GM23338 (cell line): ENCODE data around the gene ANAPC7. TPM values are rescaled to one million over a fixed set of nuclear protein-coding genes. Genes with fewer than 3 reads are reported as not detected.
"Not testable (repeated sequence)": the region's sequence is repeated elsewhere in the genome, so short reads cannot be mapped to it uniquely, and the experiment has no call there.

ENCODE experiments used
- ATAC-seq: fragments of 200-7000 bp; cut with Tn5 transposase; 3 replicates; pipeline ENCODE4 v1.9.1; 2020
- DNase-seq: peaks from one replicate; pipeline ENCODE4 v3.0.0-alpha.2; 2015; ENCODE audit warnings: low spot score
- H2AFZ ChIP-seq: fragments of 200-600 bp; sonication (generic); 2 replicates; pipeline ENCODE4 v1.8.0; 2016; ENCODE audit warnings: antibody characterized with exemption, mild to moderate bottlenecking, moderate library complexity
- H3F3A ChIP-seq: fragments of 200-600 bp; sonication (generic); replicated peaks from 2 replicates; pipeline ENCODE4 v1.8.0; 2017; ENCODE audit warnings: antibody characterized with exemption, mixed run types, low read depth
- H3K27ac ChIP-seq: fragments of 200-600 bp; sonication (generic); 2 replicates; pipeline ENCODE4 v1.6.1; 2016; ENCODE audit warnings: low read depth
- H3K27me3 ChIP-seq: fragments of 200-600 bp; sonication (generic); 2 replicates; pipeline ENCODE4 v1.8.0; 2016; ENCODE audit warnings: mild to moderate bottlenecking, mixed run types, moderate library complexity; ENCODE audit not compliant: insufficient read depth
- H3K36me3 ChIP-seq: fragments of 200-600 bp; sonication (generic); 2 replicates; pipeline ENCODE4 v1.8.0; 2016; ENCODE audit warnings: mild to moderate bottlenecking; ENCODE audit not compliant: insufficient read depth
- H3K4me1 ChIP-seq: fragments of 200-600 bp; sonication (generic); 2 replicates; pipeline ENCODE4 v1.8.0; 2016; ENCODE audit warnings: mild to moderate bottlenecking, moderate library complexity; ENCODE audit not compliant: insufficient read depth
- H3K4me2 ChIP-seq: fragments of 200-600 bp; sonication (generic); 2 replicates; pipeline ENCODE4 v1.7.1; 2017; ENCODE audit warnings: mixed run types
- H3K4me3 ChIP-seq: fragments of 200-600 bp; sonication (generic); 2 replicates; pipeline ENCODE4 v1.6.1; 2016; ENCODE audit warnings: mixed run types
- H3K79me2 ChIP-seq: fragments of 200-600 bp; sonication (generic); replicated peaks from 2 replicates; pipeline ENCODE4 v1.8.0; 2017; ENCODE audit warnings: mild to moderate bottlenecking; ENCODE audit not compliant: insufficient read depth
- H3K9me2 ChIP-seq: fragments of 200-600 bp; sonication (generic); 2 replicates; pipeline ENCODE4 v1.8.0; 2017; ENCODE audit not compliant: insufficient read depth
- H4K20me1 ChIP-seq: fragments of 200-600 bp; sonication (generic); replicated peaks from 2 replicates; pipeline ENCODE4 v1.8.0; 2017; ENCODE audit warnings: mild to moderate bottlenecking; ENCODE audit not compliant: insufficient read depth
- H3K27ac Mint-ChIP-seq: 2 replicates; pipeline ENCODE4 v1.8.0; 2020; ENCODE audit warnings: inconsistent platforms, mild to moderate bottlenecking, moderate library complexity, mixed read lengths
- H3K27me3 Mint-ChIP-seq: 3 replicates; pipeline ENCODE4 v1.8.0; 2022; ENCODE audit warnings: low read depth, mild to moderate bottlenecking, moderate library complexity, mixed read lengths, inconsistent platforms; ENCODE audit not compliant: insufficient read depth, poor library complexity
- H3K36me3 Mint-ChIP-seq: 3 replicates; pipeline ENCODE4 v1.8.0; 2021; ENCODE audit warnings: low read depth, mild to moderate bottlenecking, inconsistent platforms, moderate library complexity, mixed read lengths
- H3K4me1 Mint-ChIP-seq: 3 replicates; pipeline ENCODE4 v1.8.0; 2020; ENCODE audit warnings: mild to moderate bottlenecking, inconsistent platforms, mixed read lengths
- H3K4me3 Mint-ChIP-seq: 3 replicates; pipeline ENCODE4 v1.8.0; 2021; ENCODE audit warnings: moderate library complexity, mild to moderate bottlenecking, inconsistent platforms, mixed read lengths
- H3K9me3 Mint-ChIP-seq: 3 replicates; pipeline ENCODE4 v1.8.0; 2020; ENCODE audit warnings: moderate library complexity, mild to moderate bottlenecking, inconsistent platforms, mixed read lengths
- CREB1 ChIP-seq: fragments of 250-450 bp; sonication (Bioruptor Pico); IDR thresholded peaks from 2 replicates; pipeline ENCODE4 v1.5.0; 2020; ENCODE audit warnings: low read depth, mild to moderate bottlenecking, moderate library complexity
- EZH2 ChIP-seq: fragments of 200-600 bp; sonication (generic); IDR thresholded peaks from one replicate; pipeline ENCODE4 v1.8.0; 2017; ENCODE audit warnings: antibody characterized with exemption, mild to moderate bottlenecking, low read depth; ENCODE audit not compliant: unreplicated experiment
- EZH2phosphoT487 ChIP-seq: fragments of 200-600 bp; sonication (generic); IDR thresholded peaks from one replicate; pipeline ENCODE4 v1.8.1; 2018; ENCODE audit warnings: antibody characterized with exemption; ENCODE audit not compliant: unreplicated experiment
- JUNB ChIP-seq: IDR thresholded peaks from one replicate; pipeline ENCODE4 v1.6.1; 2016; ENCODE audit warnings: antibody characterized with exemption; ENCODE audit not compliant: unreplicated experiment
- NANOG ChIP-seq: IDR thresholded peaks from 2 replicates; pipeline ENCODE4 v1.6.1; 2016; ENCODE audit warnings: antibody characterized with exemption, borderline replicate concordance
- POLR2AphosphoS5 ChIP-seq: IDR thresholded peaks from 2 replicates; pipeline ENCODE4 v1.6.1; 2016; ENCODE audit warnings: antibody characterized with exemption, low read depth
- ZNF114 ChIP-seq: fragments of 250-450 bp; sonication (Bioruptor Pico); IDR thresholded peaks from 2 replicates; pipeline ENCODE4 v1.5.0; 2020; ENCODE audit warnings: mild to moderate bottlenecking, moderate library complexity
- ZNF331 ChIP-seq: fragments of 250-450 bp; sonication (Bioruptor Pico); IDR thresholded peaks from 2 replicates; pipeline ENCODE4 v1.5.0; 2020; ENCODE audit warnings: low read depth, mild to moderate bottlenecking, moderate library complexity
- polyA plus RNA-seq: library from polyadenylated mRNA; unstranded; fragments of >200 nt; fragmentation: Nextera tagmentation; extraction: Ambion mirVana; gene quantifications from 2 replicates; pipeline ENCODE4 v1.2.1, GENCODE V29; 2016
- total RNA-seq: library from RNA; depleted of rRNA; stranded (reverse); fragments of >200 nt; shearing (Covaris generic); gene quantifications from 2 replicates; pipeline ENCODE4 v1.2.3, GENCODE V29; 2014
- TF ChIP-seq, protein P1 (sequence below), 2 experiments: fragments of 200-600 bp in 1 of 2; sonication (generic) in 1 of 2; conservative IDR thresholded peaks; 2 replicates each; pipeline versions ENCODE4 v1.5.1 to v1.6.1; 2016 to 2017; ENCODE audit warnings: antibody characterized with exemption in 2 of 2, low read depth in 2 of 2, mild to moderate bottlenecking in 2 of 2, moderate library complexity in 1 of 2
- TF ChIP-seq, protein P2 (sequence below): IDR thresholded peaks from one replicate; pipeline ENCODE4 v1.6.1; 2018; ENCODE audit warnings: antibody characterized with exemption; ENCODE audit not compliant: unreplicated experiment

ANAPC7 gene
- total and polyA plus RNA-seq, 2 experiments from 2014 or later = 71.0 to 99.3 TPM

DNA sequence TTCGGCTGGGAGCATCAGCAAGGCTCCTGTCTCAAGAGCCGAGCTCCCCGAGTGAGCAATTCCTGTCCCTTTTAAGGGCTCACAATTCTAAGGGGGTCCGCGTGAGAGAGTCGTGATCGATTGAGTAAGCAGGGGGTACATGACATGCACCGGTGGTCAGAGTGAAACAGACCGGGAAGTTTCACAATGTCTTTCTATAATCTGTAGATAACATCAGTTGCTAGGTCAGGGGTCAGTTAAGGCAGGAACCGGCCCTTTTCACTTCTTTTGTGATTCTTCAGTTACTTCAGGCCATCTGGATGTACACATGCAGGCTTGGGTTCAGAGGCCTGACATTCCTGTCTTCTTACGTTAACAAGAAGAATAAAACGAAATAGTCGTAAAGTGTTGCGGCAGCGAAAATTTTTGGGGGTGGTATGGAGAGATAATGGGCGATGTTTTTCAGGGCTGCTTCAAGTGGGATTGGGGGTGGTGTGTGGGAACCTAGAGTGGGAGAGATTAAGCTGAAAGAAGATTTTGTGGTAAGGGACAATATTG is 1.7 kb upstream of the ANAPC7 start:
- ATAC-seq, H3F3A ChIP-seq, H3K4me3 ChIP-seq, H3K4me1 ChIP-seq, H3K27me3 Mint-ChIP-seq, H3K9me3 Mint-ChIP-seq, H3K27ac Mint-ChIP-seq, H3K4me2 ChIP-seq, H3K9me2 ChIP-seq, H3K4me3 Mint-ChIP-seq, H3K4me1 Mint-ChIP-seq, DNase-seq, H3K27me3 ChIP-seq: not testable (repeated sequence)
- Histone ChIP-seq H4K20me1 (peaks cover 16% of the 10 kb centered on the region), H3K36me3 (peaks cover 12% of the 10 kb centered on the region), H2AFZ (peak overlapping the region; percentile 81), H3K27ac (0 out of 2 replicates have a peak overlapping the region, but pooled peaks have one; percentile 92), H3K79me2 (peaks cover 32% of the 10 kb centered on the region)
- H3K36me3 Mint-ChIP-seq = peaks cover 27% of the 10 kb centered on the region

DNA sequence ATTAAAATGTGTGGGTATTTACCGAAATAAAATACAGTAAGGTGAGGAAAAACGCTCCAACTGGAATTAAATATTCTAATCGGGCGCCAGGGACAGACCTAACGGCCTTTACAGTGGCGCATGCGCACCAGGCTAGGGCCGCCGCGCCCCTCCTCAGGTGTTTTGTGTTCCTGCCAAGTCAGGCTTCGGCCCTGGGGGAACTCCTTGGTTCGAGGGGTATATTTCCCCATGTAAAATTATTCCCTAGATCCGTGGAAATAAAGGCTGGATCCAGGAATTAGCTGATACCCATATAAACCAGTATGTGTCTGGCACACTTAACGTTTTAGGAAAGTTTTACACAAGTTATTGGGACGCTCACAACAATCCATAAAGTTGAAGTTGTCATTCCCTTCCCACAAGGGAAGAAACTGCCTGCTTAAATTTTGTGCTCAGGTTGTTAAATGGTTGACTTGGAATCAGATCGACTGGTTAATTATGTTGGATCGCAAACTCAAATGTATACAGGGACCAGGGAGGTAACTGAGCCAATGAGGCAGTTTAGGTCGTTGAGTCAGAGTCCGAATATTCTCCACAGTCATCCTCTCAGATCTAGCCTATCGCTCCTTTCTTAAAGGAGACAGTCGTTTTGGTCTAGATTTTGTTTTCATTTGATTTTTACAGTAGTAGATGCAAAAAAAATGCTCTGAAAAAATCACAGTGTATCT is 621 bp upstream of the ANAPC7 start:
- H3F3A ChIP-seq = peaks cover 6% of the 10 kb centered on the region; the same call in 1 of the 2 replicates
- peak overlapping the region; percentile 70 for H3K4me3 ChIP-seq
- Mint-ChIP-seq H3K4me1 (peaks cover 8% of the 10 kb centered on the region), H3K4me3 (peak overlapping the region; percentile 99), H3K9me3 (no peaks in the 10 kb centered on the region; the same call in 1 of the 3 replicates), H3K27ac (peak overlapping the region; percentile 100), H3K36me3 (peaks cover 38% of the 10 kb centered on the region), H3K27me3 (peaks cover 6% of the 10 kb centered on the region)
- peak overlapping the region; percentile 68 for H3K4me2 ChIP-seq
- no peaks in the 10 kb centered on the region for H3K9me2 ChIP-seq
- peaks cover 43% of the 10 kb centered on the region for H3K79me2 ChIP-seq
- TF ChIP-seq CREB1 (CRISPR knock-in tag) (no peak), POLR2AphosphoS5 (peak; percentile 44; the same call in 1 of the 2 replicates)
- TF ChIP-seq, protein P1, sequence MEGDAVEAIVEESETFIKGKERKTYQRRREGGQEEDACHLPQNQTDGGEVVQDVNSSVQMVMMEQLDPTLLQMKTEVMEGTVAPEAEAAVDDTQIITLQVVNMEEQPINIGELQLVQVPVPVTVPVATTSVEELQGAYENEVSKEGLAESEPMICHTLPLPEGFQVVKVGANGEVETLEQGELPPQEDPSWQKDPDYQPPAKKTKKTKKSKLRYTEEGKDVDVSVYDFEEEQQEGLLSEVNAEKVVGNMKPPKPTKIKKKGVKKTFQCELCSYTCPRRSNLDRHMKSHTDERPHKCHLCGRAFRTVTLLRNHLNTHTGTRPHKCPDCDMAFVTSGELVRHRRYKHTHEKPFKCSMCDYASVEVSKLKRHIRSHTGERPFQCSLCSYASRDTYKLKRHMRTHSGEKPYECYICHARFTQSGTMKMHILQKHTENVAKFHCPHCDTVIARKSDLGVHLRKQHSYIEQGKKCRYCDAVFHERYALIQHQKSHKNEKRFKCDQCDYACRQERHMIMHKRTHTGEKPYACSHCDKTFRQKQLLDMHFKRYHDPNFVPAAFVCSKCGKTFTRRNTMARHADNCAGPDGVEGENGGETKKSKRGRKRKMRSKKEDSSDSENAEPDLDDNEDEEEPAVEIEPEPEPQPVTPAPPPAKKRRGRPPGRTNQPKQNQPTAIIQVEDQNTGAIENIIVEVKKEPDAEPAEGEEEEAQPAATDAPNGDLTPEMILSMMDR (conservative IDR thresholded peaks at IDR 0.05; ENCODE audit: low read depth in 2 of 2) = no peak
- peak overlapping the region; percentile 92 for H3K27ac ChIP-seq
- ATAC-seq = peak; percentile 82
- H4K20me1 ChIP-seq = peaks cover 20% of the 10 kb centered on the region
- peak; percentile 90 for DNase-seq
- H3K27me3 ChIP-seq = no peaks in the 10 kb centered on the region
- 0 out of 2 replicates have a peak, but pooled peaks cover 6% of the 10 kb centered on the region for H3K4me1 ChIP-seq
- H3K36me3 ChIP-seq = peaks cover 13% of the 10 kb centered on the region
- peak overlapping the region; percentile 93 for H2AFZ ChIP-seq

DNA sequence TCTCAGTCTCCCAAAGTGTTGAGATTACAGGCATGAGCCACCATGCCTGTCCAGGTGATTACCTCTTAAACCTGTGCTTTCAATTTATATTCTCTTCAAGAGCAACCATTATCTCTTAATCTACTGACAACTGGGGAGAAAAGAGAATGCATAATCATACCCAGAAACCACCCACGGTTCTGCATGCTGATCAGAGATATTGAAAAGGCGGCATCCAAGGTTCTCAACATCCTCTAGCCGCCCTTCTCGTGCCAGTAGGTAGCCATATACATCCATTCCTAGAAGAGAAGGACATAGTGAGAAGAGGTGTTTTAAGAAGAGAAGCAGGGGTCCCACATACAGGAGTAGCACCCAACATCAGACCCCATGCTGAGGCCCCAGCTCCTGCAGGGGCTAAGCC is 20.8 kb downstream of the ANAPC7 start:
- H3F3A ChIP-seq = peaks cover 26% of the 10 kb centered on the region
- peaks cover 84% of the 10 kb centered on the region for H3K36me3 ChIP-seq
- H3K27ac ChIP-seq = no peak overlapping the region
- H3K4me2 ChIP-seq = no peak overlapping the region
- Mint-ChIP-seq H3K27me3 (no peaks in the 10 kb centered on the region), H3K4me3 (no peak overlapping the region), H3K4me1 (no peaks in the 10 kb centered on the region), H3K36me3 (peaks cover 91% of the 10 kb centered on the region), H3K27ac (no peak overlapping the region), H3K9me3 (no peaks in the 10 kb centered on the region)
- no peak overlapping the region for H2AFZ ChIP-seq
- no peaks in the 10 kb centered on the region for H3K4me1 ChIP-seq
- DNase-seq = no peak
- H3K9me2 ChIP-seq = no peaks in the 10 kb centered on the region
- ATAC-seq = no peak
- peaks cover 6% of the 10 kb centered on the region for H3K79me2 ChIP-seq
- no peak overlapping the region for H3K4me3 ChIP-seq
- no peaks in the 10 kb centered on the region for H3K27me3 ChIP-seq
- peaks cover 24% of the 10 kb centered on the region for H4K20me1 ChIP-seq
- TF ChIP-seq ZNF114 (no peak), EZH2phosphoT487 (no peak), NANOG (no peak), POLR2AphosphoS5 (no peak), EZH2 (no peak), JUNB (no peak), ZNF331 (CRISPR knock-in tag) (no peak), CREB1 (CRISPR knock-in tag) (no peak)
- TF ChIP-seq, protein P1 (conservative IDR thresholded peaks at IDR 0.05; ENCODE audit: low read depth in 2 of 2) = no peak
- TF ChIP-seq, protein P2, sequence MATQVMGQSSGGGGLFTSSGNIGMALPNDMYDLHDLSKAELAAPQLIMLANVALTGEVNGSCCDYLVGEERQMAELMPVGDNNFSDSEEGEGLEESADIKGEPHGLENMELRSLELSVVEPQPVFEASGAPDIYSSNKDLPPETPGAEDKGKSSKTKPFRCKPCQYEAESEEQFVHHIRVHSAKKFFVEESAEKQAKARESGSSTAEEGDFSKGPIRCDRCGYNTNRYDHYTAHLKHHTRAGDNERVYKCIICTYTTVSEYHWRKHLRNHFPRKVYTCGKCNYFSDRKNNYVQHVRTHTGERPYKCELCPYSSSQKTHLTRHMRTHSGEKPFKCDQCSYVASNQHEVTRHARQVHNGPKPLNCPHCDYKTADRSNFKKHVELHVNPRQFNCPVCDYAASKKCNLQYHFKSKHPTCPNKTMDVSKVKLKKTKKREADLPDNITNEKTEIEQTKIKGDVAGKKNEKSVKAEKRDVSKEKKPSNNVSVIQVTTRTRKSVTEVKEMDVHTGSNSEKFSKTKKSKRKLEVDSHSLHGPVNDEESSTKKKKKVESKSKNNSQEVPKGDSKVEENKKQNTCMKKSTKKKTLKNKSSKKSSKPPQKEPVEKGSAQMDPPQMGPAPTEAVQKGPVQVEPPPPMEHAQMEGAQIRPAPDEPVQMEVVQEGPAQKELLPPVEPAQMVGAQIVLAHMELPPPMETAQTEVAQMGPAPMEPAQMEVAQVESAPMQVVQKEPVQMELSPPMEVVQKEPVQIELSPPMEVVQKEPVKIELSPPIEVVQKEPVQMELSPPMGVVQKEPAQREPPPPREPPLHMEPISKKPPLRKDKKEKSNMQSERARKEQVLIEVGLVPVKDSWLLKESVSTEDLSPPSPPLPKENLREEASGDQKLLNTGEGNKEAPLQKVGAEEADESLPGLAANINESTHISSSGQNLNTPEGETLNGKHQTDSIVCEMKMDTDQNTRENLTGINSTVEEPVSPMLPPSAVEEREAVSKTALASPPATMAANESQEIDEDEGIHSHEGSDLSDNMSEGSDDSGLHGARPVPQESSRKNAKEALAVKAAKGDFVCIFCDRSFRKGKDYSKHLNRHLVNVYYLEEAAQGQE = no peak
